HEK293 (cell line): ENCODE measurements around the gene CSNK1A1L.
"Not testable (repeated sequence)": the region's sequence is repeated elsewhere in the genome, so short reads cannot be mapped to it uniquely, and the experiment has no call there.

ENCODE experiments used
- CTCF ChIA-PET: fragments of 350-600 bp; formaldehyde crosslinking; extraction: SDS; loops from one replicate; lab custom pipeline; 2021; ENCODE audit warnings: antibody characterized with exemption; lab: Yijun Ruan, JAX
- POLR2A ChIA-PET: fragments of 300-600 bp; formaldehyde crosslinking; extraction: SDS; loops from one replicate; lab custom pipeline; 2020; ENCODE audit warnings: antibody characterized with exemption, inconsistent platforms; lab: Yijun Ruan, JAX
- H3K27ac ChIP-seq: fragments of 200-500 bp; sonication (Bioruptor generic); 2 replicates; pipeline ENCODE4 v1.5.1; 2014; ENCODE audit warnings: low read depth, low read length, control low read depth, inconsistent platforms; ENCODE audit errors: extremely low read depth
- H3K36me3 ChIP-seq, 2 experiments: fragments of 200-500 bp in 1 of 2; sonication (Bioruptor generic) in 1 of 2; 1 replicate in 1 of 2; 2 replicates in 1 of 2; pipeline ENCODE4 v1.5.1; 2014 to 2017; ENCODE audit warnings: inconsistent platforms in 2 of 2, low read length in 2 of 2; ENCODE audit not compliant: control insufficient read depth in 2 of 2, insufficient read depth in 1 of 2
- H3K4me1 ChIP-seq: fragments of 200-500 bp; sonication (Bioruptor generic); 2 replicates; pipeline ENCODE4 v1.5.1; 2014; ENCODE audit warnings: mild to moderate bottlenecking, low read length, inconsistent platforms; ENCODE audit not compliant: control insufficient read depth, insufficient read depth
- H3K4me3 ChIP-seq: 2 replicates; pipeline ENCODE4 v1.5.1; 2011; ENCODE audit warnings: low read depth, mild to moderate bottlenecking, control low read depth, low read length, moderate library complexity
- H3K9me3 ChIP-seq: fragments of 200-500 bp; sonication (Bioruptor generic); 2 replicates; pipeline ENCODE4 v1.5.1; 2014; ENCODE audit warnings: low read depth, low read length, inconsistent platforms; ENCODE audit not compliant: control insufficient read depth, insufficient read depth
- ZNF146 ChIP-seq: fragments of 450-650 bp; formaldehyde crosslinking; IDR thresholded peaks from 2 replicates; pipeline ENCODE4 v1.5.1; 2016; ENCODE audit warnings: missing biosample characterization, missing genetic modification characterization
- TF ChIP-seq, protein P1 (sequence below): fragments of 450-650 bp; formaldehyde crosslinking; optimal IDR thresholded peaks from 2 replicates; pipeline ENCODE3; 2016; ENCODE audit warnings: missing biosample characterization, mild to moderate bottlenecking, missing genetic modification characterization
- TF ChIP-seq, protein P2 (sequence below): fragments of 450-650 bp; formaldehyde crosslinking; IDR thresholded peaks from 2 replicates; pipeline ENCODE4 v1.5.1; 2016; ENCODE audit warnings: missing biosample characterization, missing genetic modification characterization

Gene CSNK1A1L

DNA sequence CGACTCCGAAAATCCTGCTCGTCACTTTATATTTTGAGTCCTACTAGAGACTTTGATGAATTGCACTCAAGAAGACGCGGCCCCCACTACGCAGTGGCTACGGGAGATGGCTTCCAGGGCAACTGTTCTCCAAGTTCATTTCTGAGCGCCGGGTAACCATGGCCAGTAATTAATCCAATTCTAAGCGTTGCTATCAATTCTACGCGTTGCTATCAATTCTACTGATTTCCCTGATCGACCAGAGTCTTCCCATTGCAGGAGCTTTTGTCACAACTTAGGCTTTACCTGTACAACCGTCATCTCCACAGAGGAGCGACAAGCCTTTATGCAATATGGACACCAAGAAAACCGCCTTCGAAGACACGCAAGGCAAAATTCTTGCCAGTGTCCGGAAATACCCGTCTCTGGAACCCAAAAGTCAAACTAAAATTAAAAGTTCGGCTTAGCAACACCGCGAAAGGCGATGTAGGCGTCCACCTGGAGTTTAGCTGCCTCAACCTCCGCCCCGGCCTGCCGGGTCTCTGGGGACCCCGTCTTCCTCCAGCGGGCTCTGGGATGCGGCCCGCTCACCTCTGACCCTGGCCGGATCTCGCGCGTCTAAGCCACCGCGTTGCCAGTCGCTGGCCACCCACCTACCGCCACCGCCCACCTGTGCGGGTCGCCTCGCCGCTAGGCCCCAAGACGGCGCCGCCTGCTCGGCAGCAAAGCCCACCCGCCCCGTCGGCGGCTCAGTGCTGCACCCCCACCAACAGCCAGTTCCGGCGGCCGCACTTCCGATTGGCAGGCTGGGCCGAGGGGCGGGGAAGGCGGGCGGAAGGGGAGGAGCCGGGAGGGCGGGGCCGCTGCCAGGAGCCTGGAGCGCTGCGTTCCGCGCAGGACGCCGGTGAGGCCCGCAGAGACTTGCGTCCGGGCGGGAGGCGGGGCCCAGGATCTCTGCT, 46.3 kb downstream of the CSNK1A1L start, which contains the start of gene SUPT20H (continued):
- TF ChIP-seq, protein P1, sequence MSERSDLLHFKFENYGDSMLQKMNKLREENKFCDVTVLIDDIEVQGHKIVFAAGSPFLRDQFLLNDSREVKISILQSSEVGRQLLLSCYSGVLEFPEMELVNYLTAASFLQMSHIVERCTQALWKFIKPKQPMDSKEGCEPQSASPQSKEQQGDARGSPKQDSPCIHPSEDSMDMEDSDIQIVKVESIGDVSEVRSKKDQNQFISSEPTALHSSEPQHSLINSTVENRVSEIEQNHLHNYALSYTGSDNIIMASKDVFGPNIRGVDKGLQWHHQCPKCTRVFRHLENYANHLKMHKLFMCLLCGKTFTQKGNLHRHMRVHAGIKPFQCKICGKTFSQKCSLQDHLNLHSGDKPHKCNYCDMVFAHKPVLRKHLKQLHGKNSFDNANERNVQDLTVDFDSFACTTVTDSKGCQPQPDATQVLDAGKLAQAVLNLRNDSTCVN = peak; percentile 33

DNA sequence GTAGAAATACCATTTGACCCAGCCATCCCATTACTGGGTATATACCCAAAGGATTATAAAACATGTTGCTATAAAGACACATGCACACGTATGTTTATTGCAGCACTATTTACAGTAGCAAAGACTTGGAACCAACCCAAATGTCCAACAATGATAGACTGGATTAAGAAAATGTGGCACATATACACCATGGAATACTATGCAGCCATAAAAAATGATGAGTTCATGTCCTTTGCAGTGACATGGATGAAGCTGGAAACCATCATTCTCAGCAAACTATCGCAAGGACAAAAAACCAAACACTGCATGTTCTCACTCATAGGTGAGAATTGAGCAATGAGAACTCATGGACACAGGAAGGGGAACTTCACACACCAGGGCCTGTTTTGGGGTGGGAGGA, 49.2 kb downstream of the CSNK1A1L start:
- POLR2A ChIA-PET = not testable (repeated sequence)

More for the DNA sequence above, 49.2 kb downstream of the CSNK1A1L start:
- H3K36me3 ChIP-seq, H3K4me1 ChIP-seq, H3K27ac ChIP-seq, H3K4me3 ChIP-seq, CTCF ChIA-PET, H3K9me3 ChIP-seq: not testable (repeated sequence)
- TF ChIP-seq ZNF146 (tag by site-specific recombination) = peak; percentile 87
- TF ChIP-seq, protein P2, sequence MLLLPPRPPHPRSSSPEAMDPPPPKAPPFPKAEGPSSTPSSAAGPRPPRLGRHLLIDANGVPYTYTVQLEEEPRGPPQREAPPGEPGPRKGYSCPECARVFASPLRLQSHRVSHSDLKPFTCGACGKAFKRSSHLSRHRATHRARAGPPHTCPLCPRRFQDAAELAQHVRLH (tag by site-specific recombination) = peak; percentile 79; the same call in 1 of the 2 replicates
